Astrocyte of the hippocampus (primary cell): ENCODE data around the gene NEUROD6.

Experiments
- DNase-seq: peaks from one replicate; pipeline ENCODE4 v3.0.0; 2011; ENCODE audit warnings: low read depth, low spot score

NEUROD6 gene

DNA sequence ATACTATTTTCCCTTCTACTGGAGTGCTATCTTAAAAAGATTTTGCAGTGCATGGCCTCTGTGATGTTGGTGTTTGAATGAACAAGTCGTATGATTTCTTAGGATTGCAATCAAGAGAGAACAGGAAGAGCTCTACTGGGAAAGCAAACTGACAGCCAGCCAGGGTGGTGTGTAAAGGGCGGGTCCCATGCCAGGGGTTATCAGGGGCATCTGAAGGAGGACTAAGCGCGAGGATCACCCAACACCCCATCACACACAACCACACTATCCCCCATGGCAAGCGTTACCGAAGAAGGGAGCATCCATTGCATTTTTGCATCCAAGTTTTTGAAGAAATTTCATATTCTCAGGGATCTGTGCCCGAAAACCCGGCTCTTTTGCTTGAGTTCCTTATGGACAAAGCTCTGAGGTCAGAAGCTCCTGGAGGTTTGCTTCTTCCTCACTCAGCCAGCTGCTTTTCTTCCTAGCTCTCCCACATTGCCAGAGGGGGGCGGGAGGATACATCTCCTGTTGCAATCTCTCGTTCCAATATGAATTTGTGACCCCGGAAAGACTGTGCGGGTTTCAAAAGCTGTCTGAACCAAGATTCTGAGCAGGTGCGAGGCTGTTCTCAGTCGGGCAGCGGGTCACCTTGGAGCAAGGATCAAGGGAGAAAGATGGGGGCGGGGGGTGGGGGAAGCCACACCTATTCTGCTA lies 5.2 kb downstream of the NEUROD6 start:
- no peak for DNase-seq

- DNase-seq: no peak
Observed at GRCh38 chr7:31333291-31333690, 7.2 kb downstream of the NEUROD6 start.

GRCh38 chr7:31327071-31327470 lies 13.5 kb downstream of the NEUROD6 start:
- DNase-seq: peak; percentile 84

- DNase-seq: no peak
Observed at GRCh38 chr7:31326416-31326815, 14.1 kb downstream of the NEUROD6 start.

DNA sequence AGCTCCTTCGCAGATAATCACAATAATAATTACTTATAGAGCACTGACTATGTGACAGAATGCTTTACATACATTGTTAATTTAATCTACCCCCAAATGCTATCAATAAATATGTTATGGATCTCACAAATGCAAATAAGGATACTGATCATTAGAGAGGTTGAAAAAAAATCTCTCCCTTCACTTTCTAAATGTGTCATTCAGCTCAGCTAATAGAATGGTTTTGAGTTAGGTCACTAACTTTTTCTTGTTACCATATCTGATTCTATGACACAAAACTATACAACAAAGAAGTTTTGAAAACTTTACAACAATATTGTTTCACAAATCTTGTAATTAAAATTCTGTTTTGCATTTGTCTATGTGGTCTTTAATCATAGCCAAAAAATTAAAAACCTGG lies 17.4 kb downstream of the NEUROD6 start:
- DNase-seq: no peak

DNA sequence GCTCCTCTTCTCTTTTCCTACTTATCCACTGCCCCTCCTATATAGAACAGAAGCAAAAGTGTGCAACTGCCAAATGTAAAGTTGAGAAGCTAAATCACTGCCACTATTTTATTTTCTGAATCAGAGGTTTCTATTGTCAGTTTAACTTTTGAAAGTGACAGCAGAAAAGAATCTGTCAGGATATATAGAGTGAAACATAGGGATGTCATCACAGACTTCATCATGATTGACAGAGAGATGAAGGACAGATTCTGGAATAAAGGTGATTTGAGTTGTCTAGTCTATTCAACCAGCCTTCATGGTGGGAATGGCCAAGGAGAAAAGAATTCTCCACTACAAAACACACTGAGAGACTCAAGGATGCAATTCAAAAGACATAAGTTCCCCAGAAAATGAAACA lies 19.9 kb downstream of the NEUROD6 start:
- DNase-seq: no peak

- no peak for DNase-seq
Observed at GRCh38 chr7:31318313-31318712, 22.2 kb downstream of the NEUROD6 start.

DNA sequence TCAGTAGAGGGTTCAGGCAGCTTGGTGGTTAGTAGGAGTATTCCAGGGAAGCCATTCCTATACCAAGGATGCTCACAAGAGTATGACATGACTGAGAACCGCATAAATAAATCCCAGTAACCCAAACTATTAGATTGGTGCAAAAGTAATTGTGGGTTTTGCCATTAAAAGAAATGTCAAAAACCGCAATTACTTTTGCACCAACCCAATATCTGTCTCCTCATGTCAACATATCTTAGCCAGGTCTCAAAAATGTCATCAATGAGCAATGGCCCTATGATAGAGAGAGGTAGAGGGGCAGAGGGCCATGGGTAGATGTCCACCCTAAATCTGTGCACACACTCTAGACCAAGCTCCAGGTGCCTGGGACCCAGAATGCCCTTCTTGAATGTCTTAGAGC lies 23.6 kb downstream of the NEUROD6 start:
- no peak for DNase-seq

- no peak for DNase-seq
Observed at GRCh38 chr7:31315758-31316157, 24.8 kb downstream of the NEUROD6 start.

- no peak for DNase-seq
Observed at GRCh38 chr7:31314781-31315180, 25.7 kb downstream of the NEUROD6 start.

DNA sequence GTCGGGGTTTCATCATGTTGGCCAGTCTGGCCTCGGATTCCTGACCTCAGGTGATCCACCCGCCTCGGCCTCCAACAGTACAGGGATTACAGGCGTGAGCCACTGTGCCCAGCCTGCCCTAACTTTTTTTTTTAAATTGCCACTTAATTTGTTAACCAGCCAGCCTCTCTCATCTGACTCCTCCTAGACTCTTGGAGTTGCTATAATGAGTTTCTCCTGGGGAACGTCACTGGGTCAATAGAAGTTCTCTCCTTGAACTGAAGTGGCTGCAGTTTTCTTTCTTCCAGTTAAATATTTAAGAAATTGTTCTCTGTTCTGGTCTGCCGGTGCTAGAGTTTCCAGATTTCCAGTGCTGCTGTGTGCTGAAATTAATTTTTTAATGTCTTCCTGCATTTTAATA lies 27.6 kb downstream of the NEUROD6 start:
- DNase-seq: no peak

- DNase-seq: no peak
Observed at GRCh38 chr7:31311552-31311951, 29.0 kb downstream of the NEUROD6 start.

DNA sequence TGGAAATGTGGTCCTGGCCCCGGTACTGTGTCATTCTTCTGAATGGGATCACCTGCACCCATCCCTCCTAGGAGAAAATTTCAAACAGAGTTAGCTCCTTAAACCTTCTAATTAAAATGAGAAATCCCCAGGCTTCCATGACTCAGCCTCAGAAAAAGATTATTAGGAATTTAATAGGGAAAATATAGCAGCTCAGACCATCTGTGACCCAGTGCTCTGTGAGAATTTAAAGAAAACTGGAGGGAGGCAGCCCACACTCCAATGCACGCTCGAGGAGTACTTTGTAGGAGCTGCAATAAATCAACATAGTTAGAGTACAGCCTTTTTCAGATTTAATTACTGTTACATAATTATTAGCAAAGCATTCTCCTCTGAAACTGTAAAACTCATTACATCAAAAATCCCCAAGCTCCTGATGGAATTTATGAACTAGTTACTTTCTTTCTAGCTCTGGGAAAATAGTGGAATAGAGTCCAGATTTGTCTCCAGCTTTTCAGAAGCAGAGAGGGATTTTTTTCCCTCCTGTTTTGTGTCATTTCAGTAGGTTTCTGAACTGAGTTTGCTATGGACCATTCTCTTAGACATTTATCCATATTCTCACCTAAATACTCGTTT lies 30.1 kb downstream of the NEUROD6 start:
- DNase-seq: no peak

GRCh38 chr7:31309407-31309806 lies 31.1 kb downstream of the NEUROD6 start:
- no peak for DNase-seq

- DNase-seq: no peak
Observed at GRCh38 chr7:31308652-31309051, 31.9 kb downstream of the NEUROD6 start.

GRCh38 chr7:31307972-31308371 lies 32.6 kb downstream of the NEUROD6 start:
- no peak for DNase-seq

- no peak for DNase-seq
Observed at GRCh38 chr7:31305260-31305659, 35.3 kb downstream of the NEUROD6 start.

DNA sequence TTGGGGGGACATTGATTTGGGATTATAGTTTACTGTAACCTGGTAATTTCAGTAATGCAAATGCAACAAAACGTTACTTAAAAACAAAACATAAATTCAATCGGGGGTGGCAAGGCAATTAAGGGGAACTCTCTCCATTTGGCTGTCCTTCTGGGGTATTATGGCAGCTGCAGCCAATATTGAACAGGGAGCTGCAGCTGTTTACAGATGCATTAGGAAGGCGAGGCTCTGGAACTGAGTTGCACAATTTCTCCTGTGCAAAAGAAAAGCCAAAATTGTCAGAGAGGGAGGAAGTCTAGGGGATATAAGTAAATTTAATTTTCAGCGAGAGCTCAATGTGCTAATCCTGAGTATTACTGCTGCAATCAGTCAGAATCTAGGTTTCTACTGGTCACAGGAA lies 36.1 kb downstream of the NEUROD6 start:
- no peak for DNase-seq

DNA sequence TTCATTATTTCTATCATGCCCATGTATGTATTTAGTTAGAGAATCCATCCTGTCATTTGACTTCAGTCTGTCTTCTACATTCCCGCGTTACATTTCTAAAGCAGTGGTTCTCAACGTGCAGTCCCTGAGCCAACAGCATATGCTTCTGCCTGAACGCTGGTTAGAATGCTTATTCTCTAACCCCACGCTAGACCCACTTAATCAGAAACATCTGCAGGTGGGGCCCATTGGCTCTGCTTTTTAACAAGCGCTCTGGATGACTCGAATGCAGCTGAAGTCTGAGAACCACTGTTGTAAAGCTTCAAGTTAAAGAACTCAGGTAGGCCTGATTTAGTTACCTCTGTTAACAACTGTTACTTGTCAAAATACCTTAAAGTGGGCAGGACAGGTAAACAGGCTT lies 38.2 kb downstream of the NEUROD6 start:
- DNase-seq: no peak

- no peak for DNase-seq
Observed at GRCh38 chr7:31299336-31299735, 41.2 kb downstream of the NEUROD6 start.

DNA sequence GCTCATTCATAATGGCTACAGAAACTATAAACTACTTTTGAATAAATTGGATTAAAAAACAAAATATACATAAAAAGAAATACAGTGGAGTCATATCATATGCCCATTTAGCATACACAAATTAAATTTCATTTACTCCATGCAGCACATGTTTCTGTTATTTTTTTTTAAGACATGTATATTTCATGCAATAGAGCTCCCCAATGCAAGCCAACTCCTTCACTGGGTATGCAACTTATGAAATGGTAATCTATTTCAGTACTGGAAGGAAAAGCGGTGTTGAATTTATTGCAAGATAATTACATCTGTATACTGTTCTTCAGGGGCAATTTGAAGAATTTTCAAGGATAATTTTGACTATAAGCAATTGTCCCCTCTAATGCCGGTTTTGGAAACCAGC lies 49.9 kb downstream of the NEUROD6 start:
- no peak for DNase-seq
